Stomach smooth muscle (tissue), 2 donors: ENCODE data around the gene PHLDA2.

Experiments
- H3K27ac ChIP-seq: one replicate; pipeline ENCODE4 v1.7.0; 2013; ENCODE audit warnings: mild to moderate bottlenecking, low read length, inconsistent platforms
- H3K27me3 ChIP-seq, 2 donors: one replicate each; pipeline ENCODE4 v1.7.0; 2013; ENCODE audit warnings: low read length in 2 of 2; ENCODE audit not compliant: insufficient read depth in 2 of 2, control insufficient read depth in 1 of 2
- H3K36me3 ChIP-seq, 2 donors: one replicate each; pipeline ENCODE4 v1.7.0; 2013; ENCODE audit warnings: low read length in 2 of 2; ENCODE audit not compliant: control insufficient read depth in 2 of 2, insufficient read depth in 2 of 2
- H3K4me1 ChIP-seq: one replicate; pipeline ENCODE4 v1.7.0; 2013; ENCODE audit warnings: low read length; ENCODE audit not compliant: control insufficient read depth, insufficient read depth
- H3K4me3 ChIP-seq, 2 donors: one replicate each; pipeline ENCODE4 v1.7.0; 2013; ENCODE audit warnings: low read length in 2 of 2
- H3K9ac ChIP-seq, 2 donors: one replicate each; pipeline ENCODE4 v1.7.0; 2013; ENCODE audit warnings: low read length in 2 of 2, mild to moderate bottlenecking in 1 of 2
- H3K9me3 ChIP-seq, 2 donors: one replicate each; pipeline ENCODE4 v1.7.0; 2013; ENCODE audit warnings: low read length in 2 of 2; ENCODE audit not compliant: control insufficient read depth in 2 of 2
- donor health status: healthy.
- donor health status: Pancreatic carcinoma.

The PHLDA2 gene

DNA sequence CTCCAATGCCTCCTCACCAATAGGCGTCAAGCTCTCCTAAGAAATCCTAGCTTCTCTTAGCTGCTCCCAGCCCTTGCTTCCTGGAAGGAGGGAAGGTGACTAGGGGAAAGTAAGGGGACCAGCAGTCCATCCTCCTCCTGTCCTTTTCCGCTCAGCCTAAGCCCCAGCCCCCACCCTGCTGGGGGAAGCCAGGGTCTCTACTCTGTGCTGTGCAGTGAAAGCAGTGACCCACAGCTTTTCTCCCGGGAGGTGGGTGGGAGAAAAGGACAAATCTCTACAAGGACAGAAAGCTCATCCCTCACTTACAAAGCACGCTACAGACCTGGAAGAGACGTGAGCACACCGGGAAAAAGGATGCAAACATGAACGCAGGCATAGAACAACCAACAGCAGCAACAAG lies 30.9 kb upstream of the PHLDA2 start:
- Histone ChIP-seq H3K9me3 (no peaks in the 10 kb centered on the region), H3K4me1 (no peaks in the 10 kb centered on the region), H3K9ac (no peak overlapping the region), H3K27me3 (no peaks in the 10 kb centered on the region), H3K4me3 (no peak overlapping the region), H3K36me3 (peaks cover 57 to 70% of the 10 kb centered on the region in 2 donors), H3K27ac (no peak overlapping the region)

DNA sequence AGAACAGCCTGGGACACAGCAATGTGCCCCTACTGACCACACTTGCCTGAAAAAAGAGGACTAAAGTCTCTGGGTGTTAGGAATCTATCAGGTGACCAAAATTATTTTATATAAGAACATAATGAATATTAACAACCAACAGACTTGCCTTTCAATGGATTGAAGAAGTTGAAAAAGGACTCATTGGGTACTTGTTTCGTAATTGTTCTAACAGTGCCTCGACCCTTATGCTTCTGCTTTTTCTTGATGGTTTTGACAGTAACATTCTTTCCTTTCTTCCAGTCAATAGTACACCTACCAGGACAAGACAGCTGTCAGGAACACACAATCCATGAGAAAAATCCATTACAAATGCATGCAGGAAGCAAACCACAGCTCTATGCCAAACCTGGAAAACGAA lies 29.0 kb upstream of the PHLDA2 start:
- Histone ChIP-seq H3K9ac (no peak overlapping the region), H3K27me3 (no peaks in the 10 kb centered on the region), H3K4me3 (no peak overlapping the region), H3K9me3 (no peaks in the 10 kb centered on the region), H3K4me1 (no peaks in the 10 kb centered on the region), H3K27ac (no peak overlapping the region), H3K36me3 (peaks cover 57 to 68% of the 10 kb centered on the region in 2 donors)

DNA sequence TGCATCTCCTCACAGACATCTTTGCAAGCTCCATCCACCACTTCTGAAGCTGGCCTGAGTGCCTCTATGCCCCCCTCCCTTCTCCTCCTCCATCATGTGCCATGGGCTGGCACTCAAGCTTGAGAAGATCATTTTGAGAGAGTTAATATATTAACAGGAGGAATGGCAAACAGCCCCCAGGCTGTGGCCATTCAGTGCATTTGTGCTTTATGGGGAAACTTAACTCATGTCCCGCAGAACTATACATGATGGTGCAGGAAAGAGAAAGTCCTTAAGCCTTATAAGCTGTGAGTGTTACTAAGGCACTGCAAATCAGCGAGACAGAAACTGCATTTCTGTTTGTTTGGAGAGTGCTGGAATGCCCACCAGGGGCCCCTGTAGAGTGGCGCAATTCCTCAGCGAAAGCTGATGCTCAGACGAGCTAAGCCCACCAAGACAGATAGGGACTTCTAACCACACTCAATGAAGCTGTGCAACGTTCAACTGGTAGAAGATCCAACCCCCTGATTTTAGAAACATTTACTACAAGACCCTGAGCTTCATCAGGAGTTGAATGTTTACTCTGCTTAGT lies 26.8 kb upstream of the PHLDA2 start:
- no peak overlapping the region for H3K4me3 ChIP-seq
- no peaks in the 10 kb centered on the region for H3K4me1 ChIP-seq
- H3K27me3 ChIP-seq: no peaks in the 10 kb centered on the region
- H3K36me3 ChIP-seq: peaks cover 75% of the 10 kb centered on the region in 2 donors
- no peaks in the 10 kb centered on the region for H3K9me3 ChIP-seq
- H3K27ac ChIP-seq: no peak overlapping the region
- H3K9ac ChIP-seq: no peak overlapping the region

DNA sequence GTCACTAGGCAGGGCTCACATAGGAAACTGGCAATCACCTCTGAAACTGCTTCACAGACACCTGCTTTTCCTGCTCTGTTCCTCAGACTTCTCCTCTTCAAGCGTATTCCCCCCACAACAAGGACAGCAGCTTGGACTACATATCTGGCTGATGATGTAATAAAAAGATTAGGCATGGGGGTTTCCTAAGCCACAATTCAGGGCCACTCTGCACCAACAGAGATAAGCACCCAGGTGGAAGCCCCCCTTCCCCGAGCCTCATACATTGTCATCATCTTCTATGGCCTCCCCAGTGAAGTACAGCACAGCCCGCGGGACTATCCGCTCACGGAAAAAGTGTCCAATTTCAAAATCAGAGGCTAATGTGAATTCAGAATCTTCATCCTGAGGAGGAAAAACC lies 25.0 kb upstream of the PHLDA2 start:
- Histone ChIP-seq H3K27ac (no peak overlapping the region), H3K9ac (no peak overlapping the region), H3K4me3 (no peak overlapping the region), H3K36me3 (peaks cover 68 to 85% of the 10 kb centered on the region in 2 donors), H3K9me3 (no peaks in the 10 kb centered on the region), H3K4me1 (no peaks in the 10 kb centered on the region), H3K27me3 (no peaks in the 10 kb centered on the region)

DNA sequence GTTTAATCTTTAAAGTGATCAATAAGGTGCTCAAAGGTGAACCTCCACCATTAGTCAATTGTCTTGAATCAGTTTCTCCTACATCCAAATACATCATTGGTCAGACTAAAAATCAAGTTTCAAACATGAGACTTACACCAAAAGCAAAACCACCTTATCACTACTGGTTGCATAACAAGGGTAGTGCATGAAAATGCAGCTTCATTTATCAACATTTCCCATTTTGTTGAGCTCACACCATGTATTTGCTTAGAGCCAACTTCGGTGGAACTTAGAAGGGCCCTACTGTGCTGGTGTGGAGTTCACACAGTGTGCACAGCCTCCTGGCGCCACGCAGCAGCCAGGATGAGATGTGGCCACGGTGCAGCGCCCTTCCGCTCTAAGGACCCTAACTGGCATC lies 23.1 kb upstream of the PHLDA2 start:
- Histone ChIP-seq H3K9me3 (no peaks in the 10 kb centered on the region), H3K36me3 (peaks cover 70 to 84% of the 10 kb centered on the region in 2 donors), H3K4me3 (no peak overlapping the region), H3K4me1 (no peaks in the 10 kb centered on the region), H3K9ac (no peak overlapping the region), H3K27me3 (no peaks in the 10 kb centered on the region), H3K27ac (no peak overlapping the region)

DNA sequence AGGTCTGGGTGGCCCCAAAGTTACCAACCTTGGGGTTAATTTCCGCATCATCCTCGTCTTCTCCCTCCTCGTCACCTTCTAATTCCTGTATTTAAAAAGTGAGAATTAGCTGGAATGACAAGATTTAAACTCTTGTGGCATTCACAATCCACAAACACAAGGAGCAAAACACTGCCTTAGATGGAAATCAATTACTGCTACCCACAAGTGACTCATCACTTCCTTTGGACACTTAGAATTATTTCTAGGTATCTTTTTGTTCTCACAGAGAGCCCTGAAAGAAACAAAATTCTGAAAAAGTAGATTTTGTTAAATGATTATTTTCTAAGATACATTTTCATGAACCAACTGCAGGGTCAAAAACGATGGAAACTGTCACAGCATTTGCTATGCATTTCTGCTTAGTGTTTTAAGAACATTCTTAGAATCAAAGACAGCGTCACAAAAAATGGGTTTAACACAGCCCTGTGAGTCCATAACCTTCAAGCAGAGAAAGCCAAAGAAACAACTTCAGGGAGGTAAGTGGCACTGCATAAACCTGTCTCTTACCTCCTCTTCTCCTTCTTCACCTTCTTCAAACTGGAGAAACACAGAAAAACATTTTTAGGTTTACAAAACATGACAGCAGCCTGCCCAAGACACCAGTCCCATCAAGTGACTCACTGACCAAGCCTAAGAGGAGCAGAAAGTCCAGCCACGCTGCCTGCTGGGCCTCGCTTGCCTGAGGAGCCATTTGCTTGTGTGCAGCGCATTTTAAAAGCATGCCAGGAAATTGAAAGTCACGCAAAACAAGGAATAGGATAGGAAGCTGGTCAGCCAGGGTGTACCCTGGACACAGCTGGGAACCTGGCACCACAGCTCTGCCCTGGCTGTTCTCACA lies 22.3 kb upstream of the PHLDA2 start:
- Histone ChIP-seq H3K4me1 (peaks cover 3% of the 10 kb centered on the region), H3K27ac (no peak overlapping the region), H3K9ac (no peak overlapping the region), H3K27me3 (no peaks in the 10 kb centered on the region), H3K36me3 (peaks cover 68 to 82% of the 10 kb centered on the region in 2 donors), H3K4me3 (no peak overlapping the region), H3K9me3 (no peaks in the 10 kb centered on the region)

DNA sequence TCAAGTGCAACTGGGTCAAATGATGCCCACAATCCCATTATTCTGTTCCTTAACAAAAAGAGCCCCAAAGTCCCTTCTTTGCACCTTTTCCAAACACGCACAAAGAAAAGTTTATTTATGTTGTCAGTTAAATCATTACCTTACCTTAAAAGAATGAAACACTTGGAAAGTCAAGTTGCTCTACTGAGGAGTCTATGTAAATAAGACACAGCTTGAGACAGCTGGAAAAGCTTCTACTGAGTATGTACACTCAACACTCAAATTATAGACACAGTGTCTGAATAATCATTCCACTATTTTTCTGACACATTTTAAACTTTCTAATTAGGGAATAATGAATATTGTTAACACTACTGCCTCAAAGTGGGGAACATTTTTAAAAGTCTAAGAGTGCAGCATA lies 21.6 kb upstream of the PHLDA2 start:
- peaks cover 61 to 75% of the 10 kb centered on the region in 2 donors for H3K36me3 ChIP-seq

DNA sequence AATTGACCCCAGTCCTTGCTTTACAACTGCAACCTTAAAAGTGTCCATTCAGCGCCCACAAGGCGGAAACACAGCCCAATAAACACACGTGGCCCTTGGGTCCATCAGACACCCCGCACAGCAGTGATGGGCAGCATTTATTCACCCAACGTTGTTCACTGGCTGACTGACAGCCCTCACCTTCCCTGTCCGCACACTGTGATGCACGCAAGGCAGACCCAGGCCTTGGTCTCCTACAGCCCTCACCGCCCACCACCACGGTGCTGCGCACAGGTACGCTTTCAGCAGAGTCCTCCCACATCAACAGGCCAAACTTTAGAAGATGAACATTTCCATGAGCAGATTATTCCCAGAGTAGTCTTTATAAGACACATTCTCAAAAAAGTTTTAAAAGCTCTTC lies 20.7 kb upstream of the PHLDA2 start:
- Histone ChIP-seq H3K4me1 (peaks cover 16% of the 10 kb centered on the region), H3K27me3 (no peaks in the 10 kb centered on the region), H3K4me3 (no peak overlapping the region), H3K9me3 (no peaks in the 10 kb centered on the region), H3K36me3 (peaks cover 53 to 69% of the 10 kb centered on the region in 2 donors), H3K9ac (no peak overlapping the region), H3K27ac (no peak overlapping the region)

More for the DNA sequence above, 21.6 kb upstream of the PHLDA2 start:
- Histone ChIP-seq H3K4me1 (peaks cover 8% of the 10 kb centered on the region), H3K27me3 (no peaks in the 10 kb centered on the region), H3K9me3 (no peaks in the 10 kb centered on the region), H3K27ac (no peak overlapping the region), H3K9ac (no peak overlapping the region), H3K4me3 (no peak overlapping the region)

DNA sequence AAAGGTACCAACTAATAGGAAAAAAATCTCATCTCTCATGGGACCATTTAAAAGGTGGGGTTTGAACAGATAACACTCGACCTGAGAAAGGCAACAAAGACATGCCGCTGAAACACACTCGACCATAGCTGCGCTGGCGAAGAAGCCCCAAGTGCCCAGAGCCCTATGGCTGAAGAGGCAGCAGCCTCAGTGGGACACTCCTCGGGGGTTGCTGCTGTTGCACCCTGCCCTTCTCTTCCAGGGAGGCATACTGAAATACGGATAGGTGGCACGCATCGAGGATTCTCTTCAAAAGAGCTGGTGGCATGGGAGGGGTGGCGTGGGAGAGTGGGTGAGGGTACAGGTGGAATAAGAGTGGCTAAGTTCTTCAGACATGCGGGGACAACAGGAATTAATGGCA lies 18.5 kb upstream of the PHLDA2 start:
- peaks cover 37 to 52% of the 10 kb centered on the region in 2 donors for H3K36me3 ChIP-seq
- no peak overlapping the region for H3K9ac ChIP-seq
- no peak overlapping the region for H3K27ac ChIP-seq
- no peaks in the 10 kb centered on the region for H3K27me3 ChIP-seq
- peaks cover 21% of the 10 kb centered on the region for H3K4me1 ChIP-seq
- H3K9me3 ChIP-seq: no peaks in the 10 kb centered on the region
- H3K4me3 ChIP-seq: no peak overlapping the region

DNA sequence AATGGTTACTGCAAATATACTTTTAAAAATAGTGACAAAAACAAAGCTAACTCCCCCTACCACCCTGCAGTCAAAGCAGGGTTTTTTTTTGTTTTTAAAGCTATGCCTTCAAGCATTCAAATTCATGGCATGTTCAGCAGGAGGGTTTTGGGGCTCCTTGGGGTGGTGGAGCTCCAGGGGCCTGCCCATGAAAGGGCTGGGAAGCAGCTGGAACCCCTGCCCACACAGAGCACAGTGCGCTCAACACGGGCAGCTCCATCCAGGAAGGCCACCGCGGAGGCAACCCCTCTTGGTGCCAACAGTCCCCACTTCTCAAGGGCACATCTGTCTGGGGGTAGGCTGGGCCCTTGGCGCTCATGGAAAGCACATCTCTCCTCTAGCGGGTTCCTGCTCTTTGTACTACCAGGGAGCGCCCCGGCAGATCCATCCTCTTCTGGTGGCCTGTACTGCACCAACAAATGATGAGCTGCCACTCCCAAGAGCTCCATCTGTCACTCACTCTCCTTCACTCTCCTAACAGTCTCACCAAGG lies 16.6 kb upstream of the PHLDA2 start:
- H3K9ac ChIP-seq: no peak overlapping the region
- H3K4me1 ChIP-seq: peaks cover 21% of the 10 kb centered on the region
- no peaks in the 10 kb centered on the region for H3K9me3 ChIP-seq
- H3K4me3 ChIP-seq: peak overlapping the region in 1 of 2 donors; percentile 47
- H3K36me3 ChIP-seq: peaks cover 27 to 35% of the 10 kb centered on the region in 2 donors
- no peak overlapping the region for H3K27ac ChIP-seq
- no peaks in the 10 kb centered on the region for H3K27me3 ChIP-seq
